GM19351 (cell line): ENCODE measurements around the gene TAL1.

ENCODE experiments used
- ATAC-seq: cut with Tn5 transposase; IDR thresholded peaks from one replicate; pipeline ENCODE4 v1.9.1; 2021; ENCODE audit warnings: mild to moderate bottlenecking, moderate library complexity; ENCODE audit not compliant: unreplicated experiment

Gene TAL1

DNA sequence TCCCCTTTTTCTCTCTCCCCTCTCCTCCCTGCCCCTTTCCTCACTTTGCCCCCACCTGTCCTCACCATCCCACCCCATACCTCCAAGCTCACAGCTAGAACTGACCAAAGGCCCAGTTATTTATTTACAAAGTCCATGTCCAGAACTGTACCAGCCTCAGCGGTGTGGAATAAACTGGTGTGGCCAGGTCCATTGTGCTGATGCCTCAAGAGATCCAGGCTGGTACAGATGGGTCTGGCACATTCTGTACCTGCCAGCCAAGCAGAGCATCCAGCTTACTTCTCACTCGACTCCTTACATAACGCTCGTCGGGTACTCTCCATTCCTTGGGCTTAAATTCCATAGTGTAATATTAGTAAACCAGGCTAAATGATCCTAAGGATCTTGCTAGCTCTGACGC lies 54.0 kb downstream of the TAL1 start:
- no peak for ATAC-seq

- ATAC-seq = peak; percentile 52
Measured at GRCh38 chr1:47175227-47175934, 56.6 kb downstream of the TAL1 start.

DNA sequence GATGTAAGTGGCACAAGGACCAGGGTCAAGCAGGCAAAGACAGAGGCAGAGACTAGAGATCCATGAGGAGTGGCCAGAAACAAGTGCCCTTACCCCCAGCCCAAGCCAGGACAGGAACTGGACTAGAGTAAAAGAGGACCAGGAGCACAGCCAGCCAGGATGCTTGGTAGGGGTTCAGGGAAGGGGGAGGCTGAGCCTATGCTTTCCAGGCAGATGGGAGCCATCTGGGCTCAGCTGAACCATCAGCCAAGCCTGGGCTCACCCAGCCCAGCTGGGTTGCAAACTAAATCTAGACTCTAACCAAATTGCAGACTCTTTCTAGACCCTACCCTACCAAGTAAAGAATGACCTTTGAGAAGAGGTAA lies 57.4 kb downstream of the TAL1 start:
- no peak for ATAC-seq

- ATAC-seq = no peak
Measured at GRCh38 chr1:47172782-47173181, 59.2 kb downstream of the TAL1 start.
